AG20443 (cell line): ENCODE results near the gene CBFA2T3.

Experiments used
- DNase-seq: peaks from one replicate; pipeline ENCODE4 v3.0.0; 2012; ENCODE audit warnings: low spot score, mixed read lengths

CBFA2T3 gene

DNA sequence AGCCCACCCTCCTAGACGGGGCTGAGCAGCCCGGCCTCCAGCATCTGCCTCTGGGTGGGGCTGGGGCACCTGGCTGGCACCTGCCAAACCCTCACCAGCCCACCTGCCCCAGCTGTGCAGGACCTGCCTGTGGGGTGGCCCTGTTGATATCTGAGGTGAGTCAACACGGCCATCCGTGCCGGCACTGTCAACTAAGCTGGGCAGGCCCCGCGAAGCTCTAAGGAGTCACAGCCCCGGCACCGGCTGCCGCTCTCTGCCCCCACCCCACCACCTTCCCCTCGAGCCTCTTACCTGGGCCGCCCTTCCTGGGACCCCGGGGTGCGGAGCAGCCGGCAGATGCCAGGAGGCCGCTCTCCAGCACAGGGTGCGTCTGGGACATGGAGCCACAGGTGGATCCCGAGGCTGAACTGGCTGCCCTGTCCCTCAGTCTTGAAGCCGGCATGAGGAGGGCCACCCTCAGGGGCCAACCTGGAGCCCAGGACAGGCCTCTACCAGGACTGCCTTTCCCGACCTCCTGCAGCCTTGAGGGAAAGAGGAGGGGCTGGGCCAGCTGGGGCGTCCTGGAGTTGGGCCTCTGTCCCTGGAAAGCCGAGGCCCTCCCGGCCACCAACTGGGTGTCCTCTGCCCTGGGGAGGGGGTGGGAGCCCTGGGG, 515 bp downstream of the CBFA2T3 start:
- no peak for DNase-seq

GRCh38 chr16:88975511-88976061, 1.4 kb downstream of the CBFA2T3 start:
- DNase-seq = no peak

DNA sequence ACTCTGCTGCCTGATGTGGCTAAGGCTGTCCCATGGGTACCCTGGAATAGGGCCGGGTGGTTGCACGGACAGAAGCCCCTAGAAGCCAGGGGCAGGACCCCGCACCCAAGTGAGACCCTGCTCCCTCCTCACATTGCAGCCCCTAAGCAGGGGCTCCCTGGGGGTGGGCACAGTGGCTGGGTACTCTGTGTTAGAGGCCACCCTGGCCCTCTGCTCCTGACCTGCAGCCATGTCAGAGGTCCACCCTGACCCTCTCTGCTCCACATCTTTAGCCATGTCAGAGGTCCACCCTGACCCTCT, 2.1 kb downstream of the CBFA2T3 start:
- no peak for DNase-seq

- no peak for DNase-seq
Observed at GRCh38 chr16:88974080-88974915, 2.7 kb downstream of the CBFA2T3 start.

DNA sequence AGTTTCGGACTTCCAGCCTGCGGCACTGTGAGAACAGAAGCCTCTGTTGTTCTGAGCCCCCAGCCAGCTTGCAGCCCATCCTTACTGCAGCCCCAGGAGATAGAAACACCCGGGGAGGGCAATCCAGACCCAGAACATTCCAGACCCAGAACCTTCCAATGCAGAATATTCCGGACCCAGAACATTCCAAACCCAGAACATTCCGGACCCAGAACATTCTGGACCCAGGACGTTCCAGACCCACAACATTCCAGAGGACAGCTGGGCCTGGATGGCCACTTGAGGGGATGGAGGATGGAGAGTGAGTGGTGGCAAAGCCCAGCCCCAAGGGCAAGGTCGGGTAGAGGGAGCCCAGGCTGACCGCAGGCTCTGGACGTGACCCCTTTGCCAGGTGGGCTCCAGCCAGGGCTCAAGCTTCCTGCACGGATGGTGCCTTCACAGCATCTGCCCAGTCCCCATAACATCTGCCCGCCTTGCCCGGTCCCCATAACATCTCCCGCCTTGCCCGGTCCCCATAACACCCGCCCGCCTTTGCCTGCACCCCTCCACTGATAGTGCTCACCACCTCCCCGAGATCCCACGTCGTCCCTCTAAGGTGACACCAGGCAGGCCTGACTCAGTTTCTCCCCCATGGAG, 3.5 kb downstream of the CBFA2T3 start:
- DNase-seq = no peak

DNA sequence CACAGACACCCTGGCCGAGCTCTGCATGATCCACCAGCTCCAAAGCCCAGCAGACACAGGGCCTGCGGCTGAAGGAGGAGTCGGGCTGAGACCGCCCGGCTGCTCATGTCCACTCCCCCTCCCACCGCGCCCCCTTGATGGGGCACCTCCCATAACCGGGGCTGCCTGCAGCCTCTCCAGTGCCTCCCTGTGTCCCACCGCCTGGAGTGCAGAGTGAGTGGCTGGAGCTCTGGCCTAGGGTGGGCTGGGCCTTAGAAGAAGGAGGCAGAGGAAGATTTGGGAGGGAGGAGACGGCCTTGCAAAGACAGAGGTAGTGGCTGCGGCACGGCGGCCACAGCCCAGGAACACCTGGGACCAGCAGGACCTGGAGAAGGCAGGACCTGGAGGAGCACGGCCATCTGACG, 4.0 kb downstream of the CBFA2T3 start:
- DNase-seq = no peak

- DNase-seq = no peak
Observed at GRCh38 chr16:88972349-88972748, 4.7 kb downstream of the CBFA2T3 start.

GRCh38 chr16:88971371-88972097, 5.5 kb downstream of the CBFA2T3 start:
- no peak for DNase-seq

GRCh38 chr16:88970539-88971065, 6.4 kb downstream of the CBFA2T3 start:
- DNase-seq = no peak

- DNase-seq = no peak
Observed at GRCh38 chr16:88970050-88970449, 7.0 kb downstream of the CBFA2T3 start.

GRCh38 chr16:88969361-88969831, 7.6 kb downstream of the CBFA2T3 start:
- DNase-seq = no peak

GRCh38 chr16:88968589-88969280, 8.3 kb downstream of the CBFA2T3 start:
- DNase-seq = no peak

GRCh38 chr16:88967830-88968588, 9.0 kb downstream of the CBFA2T3 start:
- no peak for DNase-seq

- no peak for DNase-seq
Observed at GRCh38 chr16:88966986-88967829, 9.8 kb downstream of the CBFA2T3 start.

- no peak for DNase-seq
Observed at GRCh38 chr16:88965826-88966480, 11.1 kb downstream of the CBFA2T3 start.

GRCh38 chr16:88965411-88965810, 11.6 kb downstream of the CBFA2T3 start:
- DNase-seq = no peak

DNA sequence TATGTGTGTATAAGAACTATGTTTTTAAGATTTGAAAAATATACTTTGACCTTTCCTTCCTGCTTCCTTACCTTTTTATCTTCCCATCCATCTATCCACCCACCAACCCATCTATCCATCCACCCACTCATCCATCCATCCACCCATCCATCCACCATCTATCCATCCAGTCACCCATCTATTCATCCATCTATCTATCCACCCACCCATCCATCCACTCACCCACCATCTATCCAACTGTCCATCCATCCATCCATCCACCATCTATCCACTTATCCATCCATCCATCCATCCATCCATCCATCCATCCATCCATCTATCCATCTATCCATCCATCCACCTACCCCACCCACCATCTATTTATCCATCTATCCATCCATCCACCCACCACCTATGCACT, 12.4 kb downstream of the CBFA2T3 start:
- DNase-seq = no peak

DNA sequence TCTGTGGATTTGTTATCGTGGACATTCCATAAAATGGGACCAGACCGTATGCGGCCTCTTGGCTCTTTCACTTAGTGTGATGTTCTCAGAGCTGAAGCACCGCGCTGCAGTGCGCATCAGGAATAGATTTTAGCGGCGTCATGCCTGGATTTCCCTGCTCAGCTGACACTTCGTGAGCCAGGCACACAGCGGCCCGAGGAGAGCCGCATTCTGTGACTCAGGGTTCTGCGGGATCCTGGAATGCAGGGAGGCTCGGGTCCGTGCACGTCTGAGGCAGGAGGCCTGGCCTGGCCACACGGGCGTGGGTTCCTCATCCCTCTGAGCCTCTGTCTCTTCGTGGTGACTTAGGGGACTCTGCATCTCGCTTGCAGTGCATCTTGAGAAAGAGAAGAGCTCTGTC, 13.4 kb downstream of the CBFA2T3 start:
- DNase-seq = peak; percentile 66
